ENCODE measurements around the gene NEK7.

Gene NEK7

DNA sequence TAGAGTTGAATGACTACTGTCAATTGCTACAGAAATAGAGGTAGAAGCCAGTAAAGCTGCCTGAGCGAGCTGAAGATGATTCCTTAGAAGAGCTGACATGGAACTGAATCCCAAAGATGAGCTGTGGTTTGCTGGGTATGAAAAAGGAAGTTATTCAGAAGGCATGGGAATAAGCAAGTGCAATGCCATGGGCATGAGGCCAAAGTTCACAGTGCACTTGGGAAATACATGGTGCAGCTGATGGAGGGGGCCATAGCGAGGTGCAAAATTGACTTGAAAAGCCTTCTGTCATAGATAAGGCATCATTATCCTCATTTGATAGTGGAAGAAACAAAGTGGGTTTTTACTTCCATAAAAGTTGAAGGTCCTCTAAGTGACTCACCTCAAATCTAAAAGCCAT is 88.6 kb downstream of the NEK7 start:
- H3K4me3 ChIP-seq (ENCODE audit: low read depth, low read length) = no peak overlapping the region
- no peak for DNase-seq (ENCODE audit: low read depth)
- TF ChIP-seq, protein P1, sequence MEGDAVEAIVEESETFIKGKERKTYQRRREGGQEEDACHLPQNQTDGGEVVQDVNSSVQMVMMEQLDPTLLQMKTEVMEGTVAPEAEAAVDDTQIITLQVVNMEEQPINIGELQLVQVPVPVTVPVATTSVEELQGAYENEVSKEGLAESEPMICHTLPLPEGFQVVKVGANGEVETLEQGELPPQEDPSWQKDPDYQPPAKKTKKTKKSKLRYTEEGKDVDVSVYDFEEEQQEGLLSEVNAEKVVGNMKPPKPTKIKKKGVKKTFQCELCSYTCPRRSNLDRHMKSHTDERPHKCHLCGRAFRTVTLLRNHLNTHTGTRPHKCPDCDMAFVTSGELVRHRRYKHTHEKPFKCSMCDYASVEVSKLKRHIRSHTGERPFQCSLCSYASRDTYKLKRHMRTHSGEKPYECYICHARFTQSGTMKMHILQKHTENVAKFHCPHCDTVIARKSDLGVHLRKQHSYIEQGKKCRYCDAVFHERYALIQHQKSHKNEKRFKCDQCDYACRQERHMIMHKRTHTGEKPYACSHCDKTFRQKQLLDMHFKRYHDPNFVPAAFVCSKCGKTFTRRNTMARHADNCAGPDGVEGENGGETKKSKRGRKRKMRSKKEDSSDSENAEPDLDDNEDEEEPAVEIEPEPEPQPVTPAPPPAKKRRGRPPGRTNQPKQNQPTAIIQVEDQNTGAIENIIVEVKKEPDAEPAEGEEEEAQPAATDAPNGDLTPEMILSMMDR (IDR thresholded peaks at IDR 0.05; ENCODE audit: insufficient read depth, low read depth, low read length, missing control alignments) = no peak

DNA sequence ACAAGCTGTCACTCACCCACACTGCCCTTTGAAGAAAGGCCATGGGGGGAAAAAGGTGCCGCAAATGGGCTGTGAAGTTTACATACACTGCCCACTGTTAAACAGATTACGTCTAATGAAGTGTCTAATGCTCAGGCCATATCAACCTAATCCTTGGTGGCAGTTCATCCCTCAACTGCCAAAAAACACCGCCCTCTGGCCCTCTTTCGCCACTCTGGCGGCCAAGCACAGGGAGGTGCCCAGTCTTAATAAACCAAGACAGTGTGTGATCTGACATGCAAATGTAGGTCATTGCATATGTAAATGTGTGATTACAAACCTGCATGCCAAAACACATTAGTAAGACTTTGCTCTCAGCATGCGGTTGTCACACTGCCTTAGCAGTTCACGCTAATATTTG is 89.5 kb downstream of the NEK7 start:
- TF ChIP-seq, protein P1 (IDR thresholded peaks at IDR 0.05; ENCODE audit: insufficient read depth, low read depth, low read length, missing control alignments) = no peak
- H3K4me3 ChIP-seq (ENCODE audit: low read depth, low read length) = no peak overlapping the region
- no peak for DNase-seq (ENCODE audit: low read depth)

DNA sequence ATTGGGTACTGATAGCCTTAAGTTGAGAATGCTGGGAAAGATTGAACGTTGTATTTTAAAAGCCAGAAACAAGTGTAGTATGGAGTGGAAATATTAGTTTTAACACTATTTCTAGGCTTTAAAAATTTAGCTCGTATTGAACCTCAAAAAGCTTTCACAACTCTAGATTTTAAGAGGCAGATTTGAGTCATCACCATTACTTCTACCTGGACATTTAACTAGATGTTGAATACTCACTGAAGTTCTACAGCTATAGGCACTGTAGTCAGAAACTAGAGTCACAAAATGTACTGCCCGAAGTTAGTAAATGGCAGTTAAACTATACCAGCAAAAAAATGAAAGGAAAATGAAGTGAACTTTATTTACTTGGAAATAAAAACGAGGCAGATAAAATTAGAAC is 96.5 kb downstream of the NEK7 start:
- H3K4me3 ChIP-seq (ENCODE audit: low read depth, low read length) = no peak overlapping the region
- DNase-seq (ENCODE audit: low read depth) = peak; percentile 48
- TF ChIP-seq, protein P1 (IDR thresholded peaks at IDR 0.05; ENCODE audit: insufficient read depth, low read depth, low read length, missing control alignments) = no peak

DNA sequence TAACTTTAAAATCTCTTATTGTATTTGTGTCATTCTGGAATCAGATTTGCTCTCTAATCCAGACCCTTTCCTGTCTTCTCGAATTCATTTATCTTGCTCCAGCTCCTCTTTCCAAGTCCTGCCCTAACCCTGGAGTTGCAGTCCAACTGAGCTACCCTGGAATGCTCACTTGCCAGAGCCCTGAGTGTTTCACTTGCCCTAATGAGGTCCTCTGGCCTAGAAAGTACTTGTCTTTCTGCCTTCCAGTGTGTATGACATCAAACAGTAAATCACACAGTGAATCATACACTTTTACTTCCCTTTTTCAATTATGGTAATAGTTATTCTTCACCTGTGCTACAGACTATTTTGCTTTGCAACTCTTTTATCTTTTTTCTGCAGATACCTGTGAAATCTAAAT is 96.9 kb downstream of the NEK7 start:
- DNase-seq (ENCODE audit: low read depth) = peak; percentile 67
- TF ChIP-seq, protein P1 (IDR thresholded peaks at IDR 0.05; ENCODE audit: insufficient read depth, low read depth, low read length, missing control alignments) = no peak
- H3K4me3 ChIP-seq (ENCODE audit: low read depth, low read length) = no peak overlapping the region

DNA sequence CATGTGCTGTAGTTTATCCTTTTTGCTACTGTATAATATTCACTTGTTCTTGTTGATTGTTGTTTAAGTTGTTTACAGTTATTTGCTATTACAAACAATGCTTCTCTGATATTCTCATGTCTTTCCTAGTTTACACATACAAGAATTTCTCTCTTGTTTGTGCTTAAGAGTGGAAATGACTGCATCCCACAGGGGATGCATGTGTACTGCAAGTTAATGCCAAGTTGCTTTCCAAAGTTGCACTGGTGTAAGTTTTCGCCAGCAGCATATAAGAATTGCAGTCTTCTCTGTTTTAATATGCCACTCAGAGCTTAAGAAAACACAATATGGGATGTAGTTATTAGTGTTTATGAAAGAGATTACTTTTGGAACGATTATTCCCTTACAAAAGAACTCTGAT is 97.7 kb downstream of the NEK7 start:
- TF ChIP-seq, protein P1 (IDR thresholded peaks at IDR 0.05; ENCODE audit: insufficient read depth, low read depth, low read length, missing control alignments) = no peak
- DNase-seq (ENCODE audit: low read depth) = no peak
- no peak overlapping the region for H3K4me3 ChIP-seq (ENCODE audit: low read depth, low read length)

DNA sequence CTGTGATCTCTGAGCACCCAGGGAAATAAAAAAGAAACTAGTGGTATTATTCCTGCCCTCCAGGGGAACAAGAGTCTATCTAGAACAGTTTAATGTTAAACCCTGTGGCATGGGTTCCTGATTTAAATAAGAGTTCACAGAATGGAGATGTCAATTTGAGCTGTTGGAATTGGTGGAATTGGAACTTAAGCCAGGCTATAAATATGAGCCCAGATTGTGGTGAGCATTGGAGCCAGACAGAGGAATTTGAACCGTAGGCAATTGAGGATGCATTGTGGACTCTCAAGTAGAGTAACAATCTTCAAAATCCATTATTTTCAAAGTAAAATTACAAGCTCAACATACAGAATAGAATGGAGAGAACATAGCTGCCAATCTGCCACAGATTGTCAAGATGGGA is 98.2 kb downstream of the NEK7 start:
- no peak for DNase-seq (ENCODE audit: low read depth)
- TF ChIP-seq, protein P1 (IDR thresholded peaks at IDR 0.05; ENCODE audit: insufficient read depth, low read depth, low read length, missing control alignments) = no peak
- no peak overlapping the region for H3K4me3 ChIP-seq (ENCODE audit: low read depth, low read length)

DNA sequence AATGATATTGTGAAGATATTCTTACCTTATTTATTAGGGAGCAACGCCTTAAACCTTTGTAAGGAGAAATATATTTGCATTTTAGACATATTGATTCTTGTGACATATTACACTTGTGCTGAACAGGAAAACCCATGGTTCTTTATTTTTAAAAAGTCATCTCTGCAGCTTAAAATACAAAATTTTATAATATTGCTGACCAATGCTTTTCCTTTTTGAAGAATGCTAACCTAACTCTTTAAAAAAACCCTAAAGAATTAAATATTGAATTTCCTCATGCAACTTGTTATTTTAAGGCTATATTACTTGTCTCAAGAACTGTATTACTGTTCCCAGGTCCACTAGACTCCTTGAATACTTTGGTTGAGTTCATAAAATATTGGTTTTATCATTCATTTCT is 99.0 kb downstream of the NEK7 start:
- TF ChIP-seq, protein P1 (IDR thresholded peaks at IDR 0.05; ENCODE audit: insufficient read depth, low read depth, low read length, missing control alignments) = no peak
- H3K4me3 ChIP-seq (ENCODE audit: low read depth, low read length) = no peak overlapping the region
- no peak for DNase-seq (ENCODE audit: low read depth)

Measured in GM12865 (cell line).